ENCODE measurements around the gene ANO6. TPM values are rescaled to one million over a fixed set of nuclear protein-coding genes. Genes with fewer than 3 reads are reported as not detected.
A peak's percentile ranks its signal among the peaks of the same experiment; 100 is the strongest.

Gene ANO6
- total RNA-seq, 2 donors from 2014 or later = 114 to 139 TPM

DNA sequence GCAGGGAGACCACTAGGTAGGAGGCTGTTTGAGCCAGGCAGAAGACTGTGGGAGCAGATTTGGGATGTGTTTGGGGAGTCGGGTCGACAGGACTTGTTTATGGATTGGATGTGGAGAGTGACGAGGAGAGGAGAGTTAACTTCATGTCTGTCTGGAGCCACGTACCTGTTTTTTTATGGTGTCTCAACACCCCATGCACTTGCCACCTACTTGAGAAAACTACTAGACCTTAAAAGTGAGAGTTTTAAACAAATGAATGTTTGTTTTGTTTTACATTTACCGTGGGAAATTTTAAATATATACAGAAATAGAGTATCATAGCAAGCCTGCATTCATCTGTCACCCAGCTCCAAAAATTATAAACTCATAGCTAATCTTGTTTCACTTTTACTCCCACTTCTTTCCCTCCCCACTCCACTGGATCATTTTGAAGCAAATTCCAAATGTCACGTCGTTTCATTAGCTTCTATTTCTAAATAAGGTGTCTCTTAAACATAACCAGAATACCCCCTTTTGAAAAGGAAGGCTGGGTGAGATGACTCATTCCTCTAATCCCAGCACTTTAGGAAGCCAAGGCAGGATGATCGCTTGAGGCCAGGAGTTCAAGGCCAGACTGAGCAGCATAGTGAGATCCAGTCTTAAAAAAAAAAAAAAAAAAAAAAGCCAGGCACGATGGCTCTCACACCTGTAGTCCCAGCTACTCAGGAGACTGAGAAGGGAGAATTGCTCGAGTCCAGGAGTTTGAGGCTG lies 136.2 kb downstream of the ANO6 start:
- TF ChIP-seq CTCF (IDR thresholded peaks at IDR 0.05) = no peak
- H3K9me3 ChIP-seq = no peaks in the 10 kb centered on the region
- H3K27me3 ChIP-seq (replicated peaks; ENCODE audit: insufficient read depth) = no peaks in the 10 kb centered on the region
- DNase-seq (ENCODE audit: low spot score) (no peak), ATAC-seq (ENCODE audit: insufficient number of reproducible peaks, low FRiP score, low read depth) (no peak)
- H3K4me3 ChIP-seq = peak overlapping the region; percentile 16
- peaks cover 6% of the 10 kb centered on the region for H3K36me3 ChIP-seq
- H3K27ac ChIP-seq = peak overlapping the region; percentile 73
- H3K4me1 ChIP-seq (ENCODE audit: control insufficient read depth in 1 of 2, low read depth in 2 of 2) = peaks cover 7 to 64% of the 10 kb centered on the region in 2 donors

- no peaks in the 10 kb centered on the region for H3K36me3 ChIP-seq
- ATAC-seq (ENCODE audit: insufficient number of reproducible peaks, low FRiP score, low read depth) (no peak), DNase-seq (ENCODE audit: low spot score) (no peak)
- no peaks in the 10 kb centered on the region for H3K9me3 ChIP-seq
- TF ChIP-seq CTCF (IDR thresholded peaks at IDR 0.05) = no peak
- no peaks in the 10 kb centered on the region for H3K27me3 ChIP-seq (replicated peaks; ENCODE audit: insufficient read depth)
- H3K4me3 ChIP-seq = no peak overlapping the region
- H3K27ac ChIP-seq = peak overlapping the region; percentile 13 to 32
- H3K4me1 ChIP-seq (ENCODE audit: control insufficient read depth in 1 of 2, low read depth in 2 of 2) = peaks cover 17 to 81% of the 10 kb centered on the region in 2 donors
Measured at GRCh38 chr12:45353944-45354343, 138.0 kb downstream of the ANO6 start.

DNA sequence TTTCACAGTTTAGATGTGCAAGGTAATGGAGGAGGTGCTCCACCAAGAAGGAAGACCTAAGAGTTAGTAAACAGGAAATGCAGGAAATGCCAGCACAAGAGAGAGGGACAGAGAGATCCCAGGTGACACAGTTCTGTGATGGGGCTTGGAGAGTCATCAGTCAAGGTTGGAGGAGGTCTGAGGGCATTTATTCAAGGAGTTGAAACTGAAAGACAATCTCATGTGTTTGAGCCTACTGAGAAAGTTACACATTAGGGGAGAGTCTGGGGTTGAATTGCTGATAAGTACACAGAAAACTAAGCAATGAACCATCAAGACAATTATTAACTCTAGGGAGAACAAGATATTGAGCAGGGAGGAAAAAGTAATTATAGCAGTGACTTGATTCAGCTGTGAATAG lies 138.5 kb downstream of the ANO6 start:
- no peak for TF ChIP-seq CTCF (IDR thresholded peaks at IDR 0.05)
- no peaks in the 10 kb centered on the region for H3K27me3 ChIP-seq (replicated peaks; ENCODE audit: insufficient read depth)
- ATAC-seq (ENCODE audit: insufficient number of reproducible peaks, low FRiP score, low read depth) (no peak), DNase-seq (ENCODE audit: low spot score) (no peak)
- no peaks in the 10 kb centered on the region for H3K36me3 ChIP-seq
- no peak overlapping the region for H3K4me3 ChIP-seq
- no peaks in the 10 kb centered on the region for H3K9me3 ChIP-seq
- H3K27ac ChIP-seq = peak overlapping the region in 1 of 2 donors; percentile 13
- peaks cover 17 to 86% of the 10 kb centered on the region in 2 donors for H3K4me1 ChIP-seq (ENCODE audit: control insufficient read depth in 1 of 2, low read depth in 2 of 2)

DNA sequence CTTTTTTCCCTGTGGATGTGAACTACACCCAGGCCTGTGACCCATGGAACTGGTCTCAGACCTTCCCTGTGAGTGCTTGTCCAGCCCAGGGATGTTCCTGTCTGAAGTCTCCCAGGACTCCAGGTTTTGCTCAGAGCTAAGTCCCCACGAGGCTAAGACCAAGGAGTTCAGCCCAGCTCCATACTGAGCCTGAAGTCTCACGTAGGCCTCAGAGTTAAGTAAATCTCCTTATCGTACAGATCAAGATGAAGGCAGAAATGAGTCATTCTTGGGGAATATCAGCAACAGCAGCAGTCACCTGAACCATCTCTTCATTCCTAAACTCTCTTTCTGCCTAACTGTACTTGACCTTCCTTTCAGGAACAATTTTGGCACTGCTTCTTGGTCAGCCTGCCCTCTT lies 139.8 kb downstream of the ANO6 start:
- Histone ChIP-seq H3K27ac (peak overlapping the region; percentile 59 to 60), H3K36me3 (no peaks in the 10 kb centered on the region), H3K4me1 (ENCODE audit: control insufficient read depth in 1 of 2, low read depth in 2 of 2) (peaks cover 17 to 87% of the 10 kb centered on the region in 2 donors), H3K27me3 (replicated peaks; ENCODE audit: insufficient read depth) (no peaks in the 10 kb centered on the region), H3K9me3 (no peaks in the 10 kb centered on the region), H3K4me3 (no peak overlapping the region)
- no peak for DNase-seq (ENCODE audit: low spot score)
- TF ChIP-seq CTCF (IDR thresholded peaks at IDR 0.05) = no peak
- ATAC-seq (ENCODE audit: insufficient number of reproducible peaks, low FRiP score, low read depth) = no peak

DNA sequence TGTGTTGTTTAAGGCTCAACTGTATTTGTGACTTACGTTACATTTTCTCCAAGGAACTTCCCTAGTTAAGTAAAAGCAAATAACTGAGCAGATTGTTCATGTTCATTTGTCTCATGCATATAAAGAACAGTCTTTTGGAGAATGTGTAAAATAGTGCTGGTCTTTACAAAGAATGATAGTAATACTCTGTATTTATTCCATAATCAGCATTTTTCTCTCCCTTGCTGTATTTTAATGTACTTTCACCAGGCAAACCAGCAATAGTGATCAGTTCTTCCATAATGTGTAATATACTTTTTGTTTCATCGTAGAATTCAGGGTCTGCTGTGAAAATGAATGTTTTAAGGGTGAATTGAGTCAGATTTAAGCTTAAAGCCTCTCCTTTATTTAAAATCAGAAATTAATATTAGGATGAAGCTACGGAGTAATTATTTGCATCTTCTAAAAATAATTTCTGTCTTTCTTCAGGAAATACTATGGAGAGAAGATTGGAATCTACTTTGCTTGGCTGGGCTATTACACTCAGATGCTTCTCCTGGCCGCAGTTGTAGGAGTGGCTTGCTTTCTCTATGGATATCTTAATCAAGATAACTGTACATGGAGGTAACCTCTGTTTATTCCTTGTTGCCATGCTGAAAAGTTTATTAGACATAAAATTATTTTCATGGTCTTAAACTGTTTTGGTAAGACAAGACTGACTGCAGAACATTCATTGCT lies 141.1 kb downstream of the ANO6 start:
- H3K27me3 ChIP-seq (replicated peaks; ENCODE audit: insufficient read depth) = no peaks in the 10 kb centered on the region
- TF ChIP-seq CTCF (IDR thresholded peaks at IDR 0.05) = no peak
- peaks cover 17 to 87% of the 10 kb centered on the region in 2 donors for H3K4me1 ChIP-seq (ENCODE audit: control insufficient read depth in 1 of 2, low read depth in 2 of 2)
- ATAC-seq (ENCODE audit: insufficient number of reproducible peaks, low FRiP score, low read depth) (no peak), DNase-seq (ENCODE audit: low spot score) (no peak)
- no peak overlapping the region for H3K4me3 ChIP-seq
- peak overlapping the region; percentile 14 to 32 for H3K27ac ChIP-seq
- H3K36me3 ChIP-seq = no peaks in the 10 kb centered on the region
- H3K9me3 ChIP-seq = no peaks in the 10 kb centered on the region
